ENCODE data around the gene GPR141.

Gene GPR141

GRCh38 chr7:37683246-37684120 lies at the start of gene GPR141:
Gene GPR141 (plus strand): TSS chr7:37683766. CDS start chr7:37740394, 56,628 bp downstream.
- DNase-seq, result no peak

- no peak for DNase-seq
Measured at GRCh38 chr7:37635346-37635745, 48.2 kb upstream of the GPR141 start.

DNA sequence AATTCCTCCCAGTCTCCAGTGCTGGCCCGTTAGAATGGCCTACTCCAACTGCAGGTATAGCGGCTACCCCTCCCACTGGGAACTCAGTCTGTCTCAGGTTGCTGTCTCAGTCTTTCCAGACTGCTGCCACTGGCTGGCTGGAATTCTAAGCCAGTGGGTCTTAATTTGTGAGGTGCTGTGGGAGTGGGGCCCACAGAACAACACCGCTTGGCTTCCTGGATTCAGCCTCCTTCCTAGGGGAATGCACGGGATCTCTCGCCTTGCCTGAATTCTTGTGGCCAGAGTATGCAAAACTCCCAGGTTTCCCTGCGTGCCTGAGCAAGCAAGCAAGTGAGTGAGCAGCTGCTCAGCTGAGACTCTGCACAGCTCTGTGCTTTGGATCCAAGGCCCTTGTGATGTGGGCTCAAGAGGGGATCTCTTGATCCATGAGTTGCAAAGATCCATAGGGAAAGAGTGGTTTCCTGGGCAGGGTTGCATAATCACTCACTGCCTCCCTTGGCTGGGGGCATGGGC lies 41.5 kb upstream of the GPR141 start:
- no peak for DNase-seq

DNA sequence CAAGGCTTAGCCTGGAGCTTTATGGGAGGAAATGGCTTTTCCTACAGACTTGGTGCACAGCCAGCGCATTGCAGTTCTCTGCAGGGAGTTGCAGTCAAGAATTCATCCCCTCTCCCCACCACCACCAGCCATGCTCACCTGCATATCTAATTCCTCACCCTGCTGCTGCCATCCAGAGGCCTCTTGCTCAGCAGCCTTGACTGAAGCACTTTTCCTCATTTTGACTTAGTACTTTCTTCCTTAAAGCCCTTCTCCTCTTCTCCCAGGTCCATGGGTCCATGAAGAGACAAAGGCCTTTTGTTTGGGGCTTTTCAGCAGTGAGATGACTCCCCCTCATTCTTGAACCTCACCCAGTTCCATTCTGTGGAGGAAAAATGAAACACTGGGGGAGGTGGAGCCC lies 39.7 kb upstream of the GPR141 start:
- DNase-seq, result no peak

DNA sequence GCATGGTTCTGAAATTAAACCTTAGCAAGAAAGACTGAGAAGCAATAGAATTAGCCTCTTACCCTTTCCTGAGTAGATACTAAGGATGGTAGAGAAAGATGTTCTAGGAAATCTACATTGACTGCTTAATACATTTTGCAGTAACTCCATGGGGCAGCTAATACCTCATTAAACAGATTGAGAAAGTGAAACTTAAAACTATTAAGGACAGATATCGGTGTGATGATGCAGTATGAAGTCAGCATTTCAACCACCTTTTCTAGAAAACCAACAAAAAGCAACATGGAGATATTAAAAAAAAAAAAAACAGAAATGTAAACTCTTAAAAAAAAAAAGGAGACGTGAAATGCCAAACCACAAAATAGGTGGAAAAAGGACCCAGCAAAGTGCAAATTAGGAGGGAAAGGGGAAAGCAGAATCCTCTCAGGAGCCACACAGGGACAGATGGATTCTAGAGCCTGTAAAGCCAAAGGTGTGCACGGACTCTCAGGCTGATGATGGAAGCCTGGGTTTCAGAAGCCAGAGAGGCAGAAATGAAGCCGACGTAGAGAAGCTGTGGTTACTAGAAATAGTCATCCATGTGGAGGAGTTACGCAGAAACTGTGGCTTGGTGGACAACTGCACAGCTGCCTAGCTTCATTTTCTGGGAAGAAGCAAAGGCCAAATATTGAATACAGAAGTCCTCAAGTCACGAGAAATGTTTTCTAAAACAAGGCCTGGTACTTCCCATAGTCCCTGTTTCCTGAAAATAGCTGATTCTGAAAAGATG lies 38.1 kb upstream of the GPR141 start:
- no peak for DNase-seq

DNA sequence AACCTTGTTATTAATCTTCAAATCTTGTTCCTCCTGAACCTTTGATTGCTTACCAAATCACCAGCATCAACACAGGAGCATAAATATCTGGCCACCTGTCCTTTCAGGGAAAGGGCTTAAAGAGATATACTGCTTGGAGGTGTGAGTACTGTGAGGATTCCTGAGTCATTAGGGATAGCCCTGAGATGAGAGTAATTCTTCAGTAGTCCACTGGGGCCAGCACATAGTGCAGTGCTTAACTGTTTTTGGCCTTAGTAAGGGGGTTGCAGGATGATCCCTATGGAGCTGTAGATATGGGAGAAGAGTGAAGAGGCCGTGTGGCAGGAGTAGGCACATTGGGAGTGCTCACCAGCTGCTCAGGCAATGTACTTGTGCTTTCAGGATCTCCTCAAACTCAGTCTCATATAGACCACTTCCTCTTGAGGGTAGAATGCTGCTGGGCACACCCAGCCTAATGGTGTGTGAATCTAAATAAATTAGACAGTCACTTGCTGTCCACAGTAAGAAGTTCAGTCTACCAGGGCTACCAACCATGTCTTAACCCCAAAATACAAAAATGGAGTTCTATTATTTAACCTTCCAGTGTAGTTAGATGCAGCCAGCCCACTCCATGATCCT lies 26.5 kb upstream of the GPR141 start:
- DNase-seq, result no peak

DNA sequence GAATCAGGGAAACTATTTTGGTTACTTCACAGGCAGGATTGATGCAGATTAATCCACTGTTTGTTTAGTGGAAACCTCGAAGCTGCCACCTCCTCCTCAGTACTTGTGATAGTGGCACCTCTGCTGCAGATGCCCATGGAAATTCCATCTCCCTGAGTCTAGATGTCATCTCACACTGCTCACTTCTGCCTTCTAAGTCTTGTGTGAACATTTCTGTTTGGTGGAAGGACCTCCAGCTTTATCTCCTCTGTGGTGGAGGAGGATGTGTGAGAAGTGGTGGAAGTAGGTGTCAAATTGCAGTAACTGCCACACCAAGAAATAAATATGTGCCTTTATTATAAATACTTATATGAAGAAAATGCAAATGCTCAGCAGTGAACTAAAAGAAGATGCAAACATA lies 25.8 kb upstream of the GPR141 start:
- DNase-seq, result no peak

DNA sequence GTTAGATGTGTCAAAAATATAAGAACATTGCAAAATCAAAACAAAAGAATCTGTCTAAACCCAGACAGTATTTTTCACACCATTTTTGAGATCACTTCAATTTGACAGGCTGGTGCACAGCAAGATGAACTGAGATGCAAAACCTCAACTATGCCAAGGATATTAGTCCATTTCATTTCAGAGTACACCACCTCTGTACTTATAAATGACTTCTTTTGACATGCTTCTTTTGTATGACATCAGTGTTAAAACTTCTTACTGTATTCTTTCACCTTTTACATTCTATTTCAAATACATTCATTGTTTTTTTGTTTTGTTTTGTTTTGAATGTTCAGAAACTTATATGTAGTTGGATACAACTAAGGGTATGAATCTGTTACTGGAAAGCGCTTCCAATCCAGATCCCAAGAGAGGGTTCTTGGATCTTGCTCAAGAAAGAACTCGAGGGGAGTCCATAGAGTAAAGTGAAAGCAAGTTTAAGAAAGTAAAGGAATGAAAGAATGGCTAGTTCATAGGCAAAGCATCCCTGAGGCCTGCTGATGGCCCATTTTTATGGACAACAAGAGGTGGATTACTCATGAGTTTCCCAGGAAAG lies 23.5 kb upstream of the GPR141 start:
- no peak for DNase-seq

DNA sequence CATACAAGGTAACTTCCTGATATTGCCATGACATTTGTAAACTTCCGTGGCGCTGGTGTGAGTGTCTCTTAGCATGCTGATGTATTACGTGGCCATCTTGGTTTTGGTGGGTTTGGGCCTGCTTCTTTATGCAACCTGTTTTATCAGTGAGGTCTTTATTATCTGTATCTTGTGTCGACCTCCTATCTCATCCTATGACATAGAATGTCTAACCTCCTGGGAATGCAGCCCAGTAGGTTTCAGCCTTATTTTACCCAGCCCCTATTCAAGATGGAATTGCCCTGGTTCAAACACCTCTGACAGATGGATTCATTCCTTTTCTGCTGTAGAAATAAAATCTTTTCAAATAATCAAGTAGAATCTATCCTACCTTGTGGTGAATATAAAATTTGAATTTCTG lies 23.0 kb upstream of the GPR141 start:
- DNase-seq, result no peak

- DNase-seq, result no peak
Measured at GRCh38 chr7:37663693-37664092, 19.9 kb upstream of the GPR141 start.

- no peak for DNase-seq
Measured at GRCh38 chr7:37665352-37666022, 18.1 kb upstream of the GPR141 start.

DNA sequence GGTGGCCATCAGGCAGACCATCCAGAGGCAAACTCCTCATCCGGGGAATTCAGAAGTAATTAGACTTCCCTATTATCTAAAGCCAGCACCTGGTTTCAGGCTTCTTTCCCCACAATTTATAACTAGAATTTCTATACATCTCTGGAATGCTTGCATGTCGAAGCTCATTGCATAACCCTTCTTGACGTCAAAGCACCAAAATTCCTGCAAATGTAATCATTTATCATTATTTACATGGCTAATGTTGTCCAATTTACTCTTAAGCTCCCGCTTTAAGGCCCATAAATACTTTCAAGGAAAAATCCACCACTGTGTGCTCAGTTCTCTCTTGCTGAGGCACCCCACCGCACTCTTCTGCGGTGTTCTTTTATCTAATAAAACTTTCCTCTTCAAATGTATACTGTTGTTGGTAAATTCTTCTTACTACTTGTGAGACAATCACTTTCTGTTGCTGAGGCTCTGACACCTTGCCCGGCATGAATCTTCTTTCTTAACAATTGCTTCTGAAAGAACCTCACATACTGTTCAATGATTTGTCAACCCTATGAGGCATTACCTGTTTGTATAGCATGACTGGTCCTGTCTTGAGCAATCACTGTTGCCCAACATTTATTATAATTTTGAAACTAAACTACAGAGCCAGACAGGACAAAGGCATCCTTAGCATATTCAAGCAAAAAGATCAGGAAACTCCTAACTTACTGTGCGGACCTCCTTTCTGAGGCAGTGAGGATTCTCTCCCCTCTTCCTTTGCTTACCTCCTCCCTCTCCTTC lies 17.4 kb upstream of the GPR141 start:
- DNase-seq, result no peak

GRCh38 chr7:37669818-37670217 lies 13.7 kb upstream of the GPR141 start:
- no peak for DNase-seq

GRCh38 chr7:37670436-37670835 lies 13.1 kb upstream of the GPR141 start:
- no peak for DNase-seq

DNA sequence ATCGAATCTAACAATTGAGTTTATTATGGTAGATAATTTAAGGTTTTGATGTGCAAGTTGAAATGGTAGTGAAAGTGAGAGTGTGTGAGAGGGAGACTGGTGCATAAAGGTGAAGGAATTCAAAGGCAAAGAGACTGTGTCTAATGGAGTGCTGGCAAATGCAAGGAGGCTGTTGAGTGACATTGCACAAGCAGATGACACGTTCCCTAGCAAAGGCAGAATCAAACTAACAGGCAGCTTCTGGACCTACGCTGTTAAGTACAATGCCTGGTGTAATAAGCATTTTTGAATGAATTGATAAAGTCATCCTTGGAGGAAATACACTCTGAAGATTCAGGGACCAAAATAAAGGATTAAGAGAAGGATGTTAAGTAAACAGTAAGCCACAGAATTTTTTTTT lies 11.7 kb upstream of the GPR141 start:
- no peak for DNase-seq

- DNase-seq, result no peak
Measured at GRCh38 chr7:37672926-37673325, 10.6 kb upstream of the GPR141 start.

DNA sequence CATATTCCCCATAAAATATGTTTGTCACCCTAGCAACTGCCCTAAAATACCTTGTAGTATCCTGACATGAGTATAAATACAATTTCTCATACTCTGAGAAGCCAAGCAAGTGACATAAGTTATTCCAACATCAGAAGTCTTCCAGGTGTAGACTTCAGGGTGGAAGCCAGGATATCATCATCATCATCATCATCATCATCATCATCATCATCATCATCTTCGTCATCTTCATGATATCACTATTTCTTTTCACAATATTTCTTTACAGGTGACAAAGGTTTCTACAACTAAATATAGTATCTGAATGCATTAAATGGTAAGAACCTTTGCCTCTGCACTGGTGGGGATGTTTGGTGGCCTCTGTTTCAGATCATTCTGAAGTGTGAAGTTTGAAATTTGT lies 10.0 kb upstream of the GPR141 start:
- no peak for DNase-seq

- no peak for DNase-seq
Measured at GRCh38 chr7:37674531-37674930, 9.0 kb upstream of the GPR141 start.

GRCh38 chr7:37675749-37676148 lies 7.8 kb upstream of the GPR141 start:
- no peak for DNase-seq

DNA sequence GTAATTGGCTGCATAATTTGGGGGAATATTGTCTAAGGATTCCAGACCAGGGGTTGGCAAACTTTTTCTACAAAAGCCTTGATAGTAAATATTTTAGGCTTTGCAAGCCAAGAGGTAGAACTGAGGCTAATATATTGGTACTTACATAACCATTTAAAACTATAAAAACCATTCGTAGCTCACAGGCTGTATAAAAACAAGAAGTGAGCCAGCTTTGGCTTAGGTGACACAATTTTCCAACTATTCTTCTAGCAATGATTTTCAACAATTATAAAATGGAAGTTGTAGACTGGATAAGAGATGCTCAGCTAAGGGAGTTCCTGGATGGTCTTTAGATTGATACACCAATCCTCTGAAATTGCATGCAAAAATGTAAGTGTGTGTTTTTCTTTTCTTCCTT lies 1.4 kb downstream of the GPR141 start:
- no peak for DNase-seq

DNA sequence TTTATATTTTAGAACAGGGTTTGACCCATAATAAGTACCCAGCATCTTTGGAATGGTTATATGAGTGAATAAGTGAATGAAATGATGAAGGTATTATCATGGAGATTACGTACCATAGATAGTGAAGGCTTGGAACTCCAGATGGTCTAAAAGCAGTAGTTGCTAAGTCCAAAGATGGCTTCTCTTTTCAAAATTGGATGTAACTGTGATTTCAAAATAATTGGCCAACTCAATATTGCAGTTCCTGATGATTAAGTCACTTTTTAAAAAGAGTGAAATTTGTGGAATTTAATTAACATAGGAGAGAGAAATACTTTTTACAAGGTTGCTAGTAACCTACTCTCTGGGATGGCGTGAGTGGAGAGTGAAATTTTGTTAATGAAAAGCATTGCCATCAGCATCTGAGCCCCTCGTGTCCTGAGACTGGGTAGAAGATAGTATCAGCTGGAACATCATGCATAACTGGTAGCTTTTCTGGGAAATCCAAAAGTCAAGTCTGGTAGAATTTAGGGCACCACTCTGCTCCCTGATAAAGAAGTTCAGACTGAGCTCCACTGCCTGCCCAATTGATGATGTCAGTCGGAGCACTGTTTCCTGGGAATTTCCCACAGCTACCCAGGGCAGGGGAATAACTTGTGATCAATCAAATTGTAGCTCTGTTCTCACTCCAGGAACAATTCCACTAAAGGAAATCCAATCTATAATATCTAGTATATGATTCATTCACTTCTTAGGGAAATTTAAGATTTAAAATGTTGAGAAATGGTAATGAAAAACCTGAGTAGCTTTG lies 3.2 kb downstream of the GPR141 start:
- no peak for DNase-seq
